Stimulated activated CD4-positive, alpha-beta T cell treated with anti-CD3 and anti-CD28 coated beads, Interleukin-4, amount 100 ng/mL, for 48 hours (primary cell): Measurements from ENCODE around the gene ETV1.

Source experiments
- DNase-seq, 2 donors: peaks; one replicate each; pipeline ENCODE4 v3.0.0-alpha.2; 2020; ENCODE audit warnings: low read depth in 2 of 2

The ETV1 gene

DNA sequence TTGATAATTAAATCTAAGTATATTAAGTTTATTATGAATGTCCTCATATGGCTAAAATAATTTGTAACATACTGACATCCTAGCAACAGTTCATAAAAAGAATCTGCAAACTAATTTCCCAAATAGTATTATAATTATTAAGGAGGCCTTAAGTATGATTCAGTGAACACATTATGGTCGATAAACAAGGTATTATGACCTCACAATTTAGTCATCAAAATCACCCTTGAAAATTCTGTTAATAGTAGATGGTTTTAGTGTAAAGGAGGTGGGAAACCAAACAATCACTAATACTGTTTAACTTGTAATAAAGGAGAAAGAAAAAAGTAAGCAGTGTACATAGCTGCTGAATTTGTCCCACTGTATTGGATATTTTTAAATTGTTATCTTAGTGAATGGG, 2.1 kb downstream of the ETV1 start:
- no peak for DNase-seq

GRCh38 chr7:13986208-13986607, 3.3 kb downstream of the ETV1 start:
- DNase-seq = no peak

- DNase-seq = no peak
Observed at GRCh38 chr7:13984831-13985685, 4.4 kb downstream of the ETV1 start.

- DNase-seq = no peak
Observed at GRCh38 chr7:13984061-13984460, 5.4 kb downstream of the ETV1 start.

DNA sequence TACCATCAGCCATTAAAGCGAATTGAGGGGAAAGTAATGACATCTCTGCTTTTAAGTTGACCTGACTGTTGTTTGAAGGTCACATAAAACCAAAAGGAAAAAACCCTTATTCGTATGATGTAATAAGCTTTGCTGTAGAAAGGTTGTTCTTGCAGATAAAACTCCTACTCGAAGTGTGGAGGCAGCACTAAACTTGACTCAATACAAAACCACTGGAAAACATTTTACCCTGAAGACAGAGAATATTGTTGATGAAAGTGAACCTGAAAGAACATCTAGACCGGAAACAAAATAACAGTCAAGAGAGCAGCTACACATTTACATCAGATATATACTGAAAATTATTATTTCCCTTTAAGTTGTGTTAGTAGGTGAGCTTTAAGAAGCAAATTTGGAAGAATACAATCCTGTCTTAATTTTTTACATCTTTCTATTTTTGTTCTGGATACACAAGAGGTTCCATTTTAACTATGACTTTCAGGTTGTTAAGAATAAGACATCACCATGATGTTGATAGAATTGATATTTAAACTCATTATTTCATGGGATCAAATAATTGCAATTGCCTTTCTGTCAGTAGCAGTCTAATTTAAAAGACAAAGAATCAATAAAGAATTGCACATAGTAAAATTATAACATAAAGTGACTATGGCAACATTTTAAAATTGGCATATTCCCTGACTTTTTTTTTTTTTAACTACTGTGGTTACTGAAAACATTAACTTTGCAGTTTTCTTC, 6.4 kb downstream of the ETV1 start:
- DNase-seq = no peak

GRCh38 chr7:13981070-13981469, 8.4 kb downstream of the ETV1 start:
- no peak for DNase-seq

- no peak for DNase-seq
Observed at GRCh38 chr7:13980474-13980873, 9.0 kb downstream of the ETV1 start.

DNA sequence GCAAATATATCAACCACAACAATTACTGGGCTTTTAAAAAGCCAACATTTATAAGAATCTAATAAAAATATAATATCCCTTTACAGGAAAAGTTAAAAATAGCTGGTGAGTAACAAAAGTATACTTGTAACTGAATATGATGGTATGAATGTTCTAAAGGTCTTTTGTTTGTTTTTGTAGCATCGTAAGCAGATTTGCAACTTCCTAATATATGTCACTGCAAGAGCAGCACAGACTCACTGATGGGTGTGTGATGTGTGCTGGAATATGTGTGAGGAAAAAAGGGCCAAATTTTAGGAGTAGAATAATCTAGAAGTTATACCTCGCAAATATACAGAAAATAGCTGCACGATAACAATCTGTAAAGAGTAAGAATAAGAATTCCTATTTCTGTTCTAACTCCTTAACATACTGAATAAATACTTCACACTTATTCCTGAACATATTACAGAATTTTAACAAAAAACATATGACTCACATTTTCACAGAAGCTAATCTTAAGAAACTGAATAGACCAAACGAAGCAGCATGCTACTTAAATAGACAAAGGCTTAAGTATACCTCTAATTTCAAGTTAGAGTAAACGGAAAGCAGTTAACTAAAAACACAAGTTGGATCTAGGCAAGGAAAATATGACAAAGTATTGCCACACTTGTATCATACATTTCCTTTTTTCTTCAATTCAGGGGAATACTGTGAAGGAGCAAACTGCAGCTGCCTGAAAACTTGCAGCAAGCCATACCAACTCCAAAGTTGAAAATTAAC, 9.6 kb downstream of the ETV1 start:
- no peak for DNase-seq

DNA sequence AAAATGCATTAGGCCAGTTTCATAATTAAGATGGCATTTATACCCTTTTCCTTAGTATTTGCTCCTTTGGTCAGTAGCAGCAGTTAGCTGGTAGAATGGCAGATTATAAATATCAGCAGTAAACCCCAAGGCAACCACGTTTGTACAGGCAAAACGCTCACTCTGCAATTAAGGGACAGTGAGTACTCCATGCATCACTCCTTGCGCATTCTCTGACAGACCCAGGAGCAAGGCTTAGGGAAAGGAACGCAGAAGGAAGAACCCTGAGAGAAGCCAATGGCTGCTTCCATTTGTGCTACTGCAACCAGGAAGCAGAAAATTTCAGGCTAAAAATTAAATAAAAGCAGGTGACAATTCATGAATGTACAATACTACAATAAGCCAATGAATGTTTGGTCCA, 12.9 kb downstream of the ETV1 start:
- DNase-seq = no peak

DNA sequence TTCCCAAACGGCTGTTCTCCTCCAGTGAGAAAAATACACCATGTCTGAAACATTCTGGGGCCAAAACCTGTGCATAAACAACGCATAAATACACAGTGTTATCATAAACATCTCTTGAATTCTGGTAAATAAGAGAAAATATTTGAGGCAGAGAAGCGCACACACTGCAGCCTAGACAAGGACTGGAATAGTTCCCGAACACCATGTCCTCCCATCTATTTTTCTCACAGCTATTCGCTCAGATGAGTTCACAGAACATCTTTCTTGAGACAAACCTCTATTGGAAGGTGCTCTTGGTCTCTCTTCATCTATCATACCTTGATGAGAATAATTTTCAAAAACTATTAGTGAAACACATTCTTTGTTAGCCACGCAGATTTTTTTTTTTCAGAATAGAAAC, 24.4 kb downstream of the ETV1 start:
- no peak for DNase-seq

GRCh38 chr7:13963925-13964324, 25.5 kb downstream of the ETV1 start:
- no peak for DNase-seq

DNA sequence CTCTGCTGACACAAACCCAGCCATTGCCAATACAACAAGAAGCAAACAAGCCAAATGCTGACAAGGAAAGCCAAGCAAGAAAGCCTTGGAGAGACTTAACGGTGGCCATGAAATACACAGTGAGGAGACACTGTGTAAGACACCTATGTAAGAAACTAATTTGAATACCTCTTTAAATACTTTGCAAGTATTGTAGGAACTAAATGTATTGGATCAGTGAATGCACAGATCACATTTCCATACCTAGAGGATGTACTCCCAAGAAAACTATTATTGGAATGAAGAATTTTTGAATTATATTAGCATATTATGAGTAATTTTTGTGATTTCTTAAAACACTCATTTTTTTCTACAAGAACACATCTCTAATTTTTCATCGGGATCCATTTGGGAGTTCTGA, 34.0 kb downstream of the ETV1 start:
- no peak for DNase-seq

DNA sequence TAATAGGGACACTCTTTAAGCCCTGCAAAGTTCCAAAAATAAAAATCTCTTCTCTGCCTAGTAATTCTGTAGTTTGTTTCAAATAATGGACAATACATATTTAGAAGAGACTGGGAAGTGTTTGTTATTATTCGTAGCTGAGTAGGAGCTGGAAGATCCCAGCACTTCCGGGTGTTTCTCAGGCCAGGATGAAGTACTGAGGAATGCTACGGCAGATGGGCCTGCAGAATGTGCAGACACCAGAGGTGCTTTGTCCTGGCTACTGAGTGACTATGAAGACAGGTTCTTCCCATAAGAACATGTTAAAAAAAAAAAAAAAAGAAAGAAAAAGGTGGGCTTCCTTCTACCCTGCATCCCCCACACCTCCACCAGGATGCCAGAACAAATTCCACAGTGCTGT, 36.1 kb downstream of the ETV1 start:
- DNase-seq = no peak

GRCh38 chr7:13952921-13953320, 36.5 kb downstream of the ETV1 start:
- no peak for DNase-seq

- DNase-seq = no peak
Observed at GRCh38 chr7:13949939-13950338, 39.5 kb downstream of the ETV1 start.

GRCh38 chr7:13949445-13949844, 40.0 kb downstream of the ETV1 start:
- DNase-seq = no peak

- DNase-seq = no peak
Observed at GRCh38 chr7:13948019-13948801, 41.3 kb downstream of the ETV1 start.

- no peak for DNase-seq
Observed at GRCh38 chr7:13947535-13947934, 41.9 kb downstream of the ETV1 start.

GRCh38 chr7:13946181-13946580, 43.3 kb downstream of the ETV1 start:
- no peak for DNase-seq

DNA sequence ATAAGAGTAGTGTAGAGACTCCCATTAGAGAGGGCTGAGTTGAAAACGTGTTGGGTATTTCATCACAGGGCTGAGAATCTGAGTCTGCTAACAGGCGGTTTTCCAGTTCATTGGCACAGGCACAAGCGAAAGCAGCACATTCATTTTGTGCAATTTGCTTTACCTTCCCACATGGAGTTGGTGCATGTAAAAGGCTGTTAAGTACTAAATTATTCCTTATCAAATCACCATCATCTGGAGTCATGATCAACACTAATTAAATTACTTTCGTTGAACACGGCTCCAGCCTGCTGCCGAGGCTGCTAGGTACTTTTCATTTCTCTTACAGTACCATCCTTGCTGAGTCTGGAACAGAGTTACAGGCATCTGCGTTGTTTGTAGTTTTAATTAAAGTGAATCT, 43.8 kb downstream of the ETV1 start:
- no peak for DNase-seq

- no peak for DNase-seq
Observed at GRCh38 chr7:13933536-13933935, 55.9 kb downstream of the ETV1 start.

DNA sequence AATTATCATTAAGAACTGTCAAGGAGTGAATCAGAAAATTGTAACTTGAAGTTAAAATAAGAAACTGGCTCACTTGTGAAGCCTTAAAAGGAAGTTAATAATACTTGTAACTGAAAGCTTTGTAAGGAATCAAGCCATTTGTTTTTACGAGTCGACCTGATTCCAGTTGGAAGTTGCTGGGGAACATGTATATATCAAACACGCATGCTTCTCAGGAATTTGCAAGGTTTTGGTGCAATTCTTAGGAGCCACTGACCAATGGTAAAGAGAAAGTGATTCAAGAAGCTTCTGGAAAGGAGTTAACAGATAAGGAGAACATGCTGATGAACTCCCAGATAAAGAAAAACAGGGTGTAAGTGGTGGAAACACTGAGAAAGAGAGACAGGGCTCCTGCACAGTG, 56.4 kb downstream of the ETV1 start:
- no peak for DNase-seq
